ENCODE measurements around the gene PRDX5. TPM values are rescaled to one million over a fixed set of nuclear protein-coding genes. Genes with fewer than 3 reads are reported as not detected.

Gene PRDX5
- total and polyA plus RNA-seq, 9 of the 15 experiments (the other 6 are each of a cell fraction or from before 2014, with no cell fraction given): 40.8 to 327 (median 204) TPM

DNA sequence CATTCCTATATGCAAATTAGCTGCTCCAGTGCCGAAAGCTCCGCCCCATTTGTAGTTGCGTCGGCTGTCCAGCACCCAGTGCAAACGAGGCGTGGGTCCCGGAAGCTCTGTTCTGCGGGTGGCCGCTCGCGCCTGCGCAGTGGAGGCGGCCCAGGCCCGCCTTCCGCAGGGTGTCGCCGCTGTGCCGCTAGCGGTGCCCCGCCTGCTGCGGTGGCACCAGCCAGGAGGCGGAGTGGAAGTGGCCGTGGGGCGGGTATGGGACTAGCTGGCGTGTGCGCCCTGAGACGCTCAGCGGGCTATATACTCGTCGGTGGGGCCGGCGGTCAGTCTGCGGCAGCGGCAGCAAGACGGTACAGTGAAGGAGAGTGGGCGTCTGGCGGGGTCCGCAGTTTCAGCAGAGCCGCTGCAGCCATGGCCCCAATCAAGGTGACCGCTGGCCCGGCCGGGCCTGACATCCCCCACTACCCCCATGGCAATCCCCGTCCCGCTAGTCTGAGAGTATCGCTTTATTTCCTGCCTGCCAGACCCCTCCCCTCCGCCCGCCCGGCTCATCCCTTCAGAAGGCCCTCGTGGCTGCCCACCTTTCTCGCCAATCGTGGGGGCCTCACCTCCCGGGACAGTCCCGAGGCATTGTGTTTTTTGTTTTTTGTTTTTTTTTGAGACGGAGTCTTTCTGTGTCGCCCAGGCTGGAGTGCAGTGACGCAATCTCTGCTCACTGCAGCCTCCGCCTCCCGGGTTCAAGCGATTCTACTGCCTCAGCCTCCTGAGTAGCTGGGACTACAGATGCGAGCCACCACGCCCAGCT, at the start of gene PRDX5 (continued):
- TF ChIP-seq, protein P1, sequence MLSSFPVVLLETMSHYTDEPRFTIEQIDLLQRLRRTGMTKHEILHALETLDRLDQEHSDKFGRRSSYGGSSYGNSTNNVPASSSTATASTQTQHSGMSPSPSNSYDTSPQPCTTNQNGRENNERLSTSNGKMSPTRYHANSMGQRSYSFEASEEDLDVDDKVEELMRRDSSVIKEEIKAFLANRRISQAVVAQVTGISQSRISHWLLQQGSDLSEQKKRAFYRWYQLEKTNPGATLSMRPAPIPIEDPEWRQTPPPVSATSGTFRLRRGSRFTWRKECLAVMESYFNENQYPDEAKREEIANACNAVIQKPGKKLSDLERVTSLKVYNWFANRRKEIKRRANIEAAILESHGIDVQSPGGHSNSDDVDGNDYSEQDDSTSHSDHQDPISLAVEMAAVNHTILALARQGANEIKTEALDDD (IDR thresholded peaks at IDR 0.05): no peak
- TF ChIP-seq RNF2 (IDR thresholded peaks at IDR 0.05): 0 out of 2 replicates have a peak, but pooled peaks have one; percentile 4
- TF ChIP-seq DACH1 (IDR thresholded peaks at IDR 0.05; ENCODE audit: partially characterized antibody): no peak
- TF ChIP-seq SAFB2 (IDR thresholded peaks at IDR 0.05; ENCODE audit: borderline replicate concordance, low read depth, low read length, severe bottlenecking): no peak
- no peak; a peak in 1 of 4 replicates for TF ChIP-seq NONO (IDR thresholded peaks at IDR 0.05; ENCODE audit: low read depth in 2 of 2, low read length in 1 of 2)
- TF ChIP-seq RUNX1 (IDR thresholded peaks at IDR 0.05; ENCODE audit: low read depth): no peak
- TF ChIP-seq, protein P2, sequence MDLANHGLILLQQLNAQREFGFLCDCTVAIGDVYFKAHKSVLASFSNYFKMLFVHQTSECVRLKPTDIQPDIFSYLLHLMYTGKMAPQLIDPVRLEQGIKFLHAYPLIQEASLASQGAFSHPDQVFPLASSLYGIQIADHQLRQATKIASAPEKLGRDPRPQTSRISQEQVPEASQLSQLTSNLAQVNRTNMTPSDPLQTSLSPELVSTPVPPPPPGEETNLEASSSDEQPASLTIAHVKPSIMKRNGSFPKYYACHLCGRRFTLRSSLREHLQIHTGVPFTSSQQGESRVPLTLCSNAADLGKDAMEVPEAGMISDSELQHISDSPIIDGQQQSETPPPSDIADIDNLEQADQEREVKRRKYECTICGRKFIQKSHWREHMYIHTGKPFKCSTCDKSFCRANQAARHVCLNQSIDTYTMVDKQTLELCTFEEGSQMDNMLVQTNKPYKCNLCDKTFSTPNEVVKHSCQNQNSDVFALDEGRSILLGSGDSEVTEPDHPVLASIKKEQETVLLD (IDR thresholded peaks at IDR 0.05): peak; percentile 93
- TF ChIP-seq PHF8 (IDR thresholded peaks at IDR 0.05; ENCODE audit: borderline replicate concordance, low read length): peak; percentile 70; the same call in 1 of the 2 replicates
- no peak for TF ChIP-seq CBX8 (IDR thresholded peaks at IDR 0.05; ENCODE audit: borderline replicate concordance, extremely low read depth, low read depth, low read length, poor library complexity, severe bottlenecking)
- TF ChIP-seq CBX5 (IDR thresholded peaks at IDR 0.05; ENCODE audit: borderline replicate concordance, low read depth): no peak
- TF ChIP-seq, protein P3, sequence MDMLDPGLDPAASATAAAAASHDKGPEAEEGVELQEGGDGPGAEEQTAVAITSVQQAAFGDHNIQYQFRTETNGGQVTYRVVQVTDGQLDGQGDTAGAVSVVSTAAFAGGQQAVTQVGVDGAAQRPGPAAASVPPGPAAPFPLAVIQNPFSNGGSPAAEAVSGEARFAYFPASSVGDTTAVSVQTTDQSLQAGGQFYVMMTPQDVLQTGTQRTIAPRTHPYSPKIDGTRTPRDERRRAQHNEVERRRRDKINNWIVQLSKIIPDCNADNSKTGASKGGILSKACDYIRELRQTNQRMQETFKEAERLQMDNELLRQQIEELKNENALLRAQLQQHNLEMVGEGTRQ (CRISPR knock-in tag; IDR thresholded peaks at IDR 0.05): no peak
- no peak for TF ChIP-seq BACH1 (tag; IDR thresholded peaks at IDR 0.05)
- no peak for TF ChIP-seq SMARCC2 (IDR thresholded peaks at IDR 0.05; ENCODE audit: low read depth)
- TF ChIP-seq, protein P4, sequence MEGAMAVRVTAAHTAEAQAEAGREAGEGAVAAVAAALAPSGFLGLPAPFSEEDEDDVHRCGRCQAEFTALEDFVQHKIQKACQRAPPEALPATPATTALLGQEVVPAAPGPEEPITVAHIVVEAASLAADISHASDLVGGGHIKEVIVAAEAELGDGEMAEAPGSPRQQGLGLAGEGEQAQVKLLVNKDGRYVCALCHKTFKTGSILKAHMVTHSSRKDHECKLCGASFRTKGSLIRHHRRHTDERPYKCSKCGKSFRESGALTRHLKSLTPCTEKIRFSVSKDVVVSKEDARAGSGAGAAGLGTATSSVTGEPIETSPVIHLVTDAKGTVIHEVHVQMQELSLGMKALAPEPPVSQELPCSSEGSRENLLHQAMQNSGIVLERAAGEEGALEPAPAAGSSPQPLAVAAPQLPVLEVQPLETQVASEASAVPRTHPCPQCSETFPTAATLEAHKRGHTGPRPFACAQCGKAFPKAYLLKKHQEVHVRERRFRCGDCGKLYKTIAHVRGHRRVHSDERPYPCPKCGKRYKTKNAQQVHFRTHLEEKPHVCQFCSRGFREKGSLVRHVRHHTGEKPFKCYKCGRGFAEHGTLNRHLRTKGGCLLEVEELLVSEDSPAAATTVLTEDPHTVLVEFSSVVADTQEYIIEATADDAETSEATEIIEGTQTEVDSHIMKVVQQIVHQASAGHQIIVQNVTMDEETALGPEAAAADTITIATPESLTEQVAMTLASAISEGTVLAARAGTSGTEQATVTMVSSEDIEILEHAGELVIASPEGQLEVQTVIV (CRISPR knock-in tag; IDR thresholded peaks at IDR 0.05; ENCODE audit: borderline replicate concordance): no peak; the same call in 1 of the 2 replicates
